ENCODE results near the gene TSPAN7.

TSPAN7 gene

DNA sequence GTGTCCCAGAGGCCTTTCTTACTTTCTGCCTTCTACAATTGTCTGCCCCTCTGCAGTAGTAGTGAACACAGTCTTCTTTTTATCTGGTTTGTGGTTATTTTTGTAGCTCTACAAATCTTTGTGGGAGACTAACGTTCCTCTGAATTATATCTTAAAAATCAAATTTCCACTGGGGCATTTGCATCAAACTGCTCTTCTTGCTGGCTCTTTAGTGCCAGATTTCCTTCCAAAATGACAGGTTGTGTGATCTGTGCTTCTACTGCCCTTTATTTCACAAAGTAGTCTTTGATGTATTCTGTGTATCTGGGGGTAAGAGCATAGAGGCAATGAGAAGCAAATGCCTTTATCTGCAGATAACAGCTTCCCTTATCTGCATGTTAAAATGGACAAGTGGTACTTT is 34.5 kb downstream of the TSPAN7 start:
- DNase-seq (ENCODE audit: low spot score), result no peak

GRCh38 chrX:38596939-38597338 is 35.6 kb downstream of the TSPAN7 start:
- no peak for DNase-seq (ENCODE audit: low spot score)

- no peak for DNase-seq (ENCODE audit: low spot score)
Measured at GRCh38 chrX:38599796-38600755, 38.7 kb downstream of the TSPAN7 start.

DNA sequence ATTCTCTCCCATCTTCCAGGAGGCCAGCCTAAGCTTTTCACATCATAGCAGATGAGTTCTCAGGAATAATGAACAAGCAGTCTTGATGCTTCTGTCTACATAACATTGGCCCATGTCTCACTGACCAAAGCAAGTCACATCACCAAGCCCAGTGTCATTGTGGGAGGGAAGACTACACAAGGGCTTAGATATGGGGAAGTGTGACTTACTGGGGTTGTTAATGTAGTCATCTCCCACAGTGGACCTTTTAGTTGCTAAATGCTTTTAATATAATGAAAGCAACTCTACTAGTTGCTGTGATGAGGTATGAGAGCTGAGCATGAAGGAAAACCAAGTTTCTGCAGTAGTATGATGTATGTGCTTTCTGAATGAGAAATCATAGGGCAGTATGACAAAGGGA is 40.5 kb downstream of the TSPAN7 start:
- no peak for DNase-seq (ENCODE audit: low spot score)

DNA sequence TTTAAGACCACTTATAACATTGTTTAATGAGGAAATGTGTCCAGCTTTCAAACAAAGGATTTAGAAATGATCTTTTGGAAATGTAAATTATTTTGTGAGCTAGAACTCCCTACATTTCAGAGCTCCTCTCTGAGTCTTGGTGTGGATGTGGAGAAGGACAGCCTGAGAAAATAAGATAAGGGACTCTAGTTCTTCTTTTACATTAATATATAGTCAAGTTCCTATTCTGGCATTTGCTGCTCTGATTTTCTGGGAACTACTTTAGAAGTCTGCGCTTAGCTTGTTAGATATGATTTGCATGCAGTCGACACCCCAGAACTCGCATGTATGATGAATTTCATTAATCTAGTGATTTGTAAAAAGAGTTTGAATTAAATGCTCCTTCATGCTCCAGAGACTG is 45.5 kb downstream of the TSPAN7 start:
- DNase-seq (ENCODE audit: low spot score), result no peak

GRCh38 chrX:38607976-38608375 is 46.6 kb downstream of the TSPAN7 start:
- DNase-seq (ENCODE audit: low spot score), result no peak

GRCh38 chrX:38610849-38611248 is 49.5 kb downstream of the TSPAN7 start:
- DNase-seq (ENCODE audit: low spot score), result no peak

- DNase-seq (ENCODE audit: low spot score), result no peak
Measured at GRCh38 chrX:38612281-38612680, 50.9 kb downstream of the TSPAN7 start.

GRCh38 chrX:38614485-38614884 is 53.1 kb downstream of the TSPAN7 start:
- DNase-seq (ENCODE audit: low spot score), result no peak

DNA sequence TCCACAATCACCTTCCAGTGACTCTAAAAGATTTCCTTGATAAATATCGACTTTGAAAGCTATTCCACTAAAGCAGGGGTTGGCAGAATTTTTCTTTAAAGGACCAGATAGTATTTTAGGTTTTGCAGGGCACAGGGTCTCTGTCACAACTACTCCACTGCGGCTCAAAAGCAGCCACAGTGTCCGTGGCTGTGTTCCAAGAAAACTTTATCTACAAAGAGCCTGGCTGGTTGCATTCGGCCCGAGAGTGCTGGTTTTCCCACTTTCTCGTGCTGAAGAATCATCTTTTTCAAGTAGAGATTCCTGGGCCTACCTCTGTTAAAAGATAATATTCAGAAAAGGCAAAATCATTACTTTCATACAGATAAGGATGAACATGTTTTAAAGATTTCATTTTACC is 55.6 kb downstream of the TSPAN7 start:
- DNase-seq (ENCODE audit: low spot score), result no peak

- peak; percentile 6 for DNase-seq (ENCODE audit: low spot score)
Measured at GRCh38 chrX:38618180-38618579, 56.8 kb downstream of the TSPAN7 start.

DNA sequence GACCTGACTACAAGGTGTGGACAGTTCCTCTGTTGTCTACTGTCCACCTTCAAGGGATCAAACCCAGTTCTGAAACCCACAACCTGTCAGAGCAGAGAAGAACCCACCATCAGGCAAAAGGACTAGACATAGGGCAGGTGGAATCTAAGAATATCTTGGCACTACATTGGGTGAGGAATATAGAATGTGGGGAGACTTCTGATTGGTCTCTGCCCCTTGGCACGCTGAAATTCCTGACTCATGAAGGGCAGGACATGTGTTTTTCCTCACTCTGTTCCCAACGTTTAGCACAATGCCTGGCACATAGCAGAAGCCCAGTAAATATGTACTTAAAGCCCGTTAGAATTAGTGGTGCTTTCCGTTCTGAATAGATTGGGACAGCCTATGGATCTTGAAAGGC is 59.3 kb downstream of the TSPAN7 start:
- no peak for DNase-seq (ENCODE audit: low spot score)

GRCh38 chrX:38626296-38626695 is 65.0 kb downstream of the TSPAN7 start:
- no peak for DNase-seq (ENCODE audit: low spot score)

GRCh38 chrX:38627683-38628082 is 66.3 kb downstream of the TSPAN7 start:
- DNase-seq (ENCODE audit: low spot score), result peak; percentile 64

DNA sequence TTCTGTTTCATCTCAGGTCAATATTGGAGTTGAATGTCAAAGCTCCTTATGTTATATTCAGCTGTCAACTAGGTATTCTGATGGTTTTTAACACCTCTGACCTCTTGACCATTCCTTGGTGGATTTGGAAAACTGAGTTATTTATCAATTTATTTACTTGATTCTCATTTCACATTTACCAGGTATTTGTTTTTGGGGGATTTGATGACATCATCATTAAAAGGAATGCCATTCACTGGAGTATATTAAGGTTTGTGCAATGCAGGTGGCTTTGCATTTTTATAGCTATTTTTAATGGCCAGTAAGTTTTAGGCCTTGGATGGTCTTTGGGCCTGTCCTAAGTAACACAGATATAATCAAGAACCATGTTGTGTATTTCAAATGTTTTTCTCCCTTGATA is 67.2 kb downstream of the TSPAN7 start:
- DNase-seq (ENCODE audit: low spot score), result no peak

DNA sequence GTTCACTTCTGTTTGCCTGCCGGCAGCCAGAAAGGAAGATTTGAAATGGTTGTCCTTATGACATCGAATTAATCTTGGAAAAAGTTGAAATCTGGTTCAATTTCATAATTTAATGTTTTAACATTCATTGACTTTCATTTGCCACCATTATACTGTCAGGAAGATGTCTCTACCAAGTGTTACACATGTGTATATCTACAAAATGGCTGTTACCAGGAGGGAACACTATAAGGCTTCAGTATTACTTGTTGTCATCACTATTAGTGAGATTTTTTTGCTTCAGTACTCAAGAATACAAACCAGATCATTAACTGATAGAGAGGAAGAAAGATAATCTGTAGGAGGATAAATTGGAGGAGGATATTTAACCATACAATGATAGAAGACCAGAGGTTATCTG is 71.2 kb downstream of the TSPAN7 start:
- DNase-seq (ENCODE audit: low spot score), result no peak

GRCh38 chrX:38634665-38635064 is 73.3 kb downstream of the TSPAN7 start:
- no peak for DNase-seq (ENCODE audit: low spot score)

DNA sequence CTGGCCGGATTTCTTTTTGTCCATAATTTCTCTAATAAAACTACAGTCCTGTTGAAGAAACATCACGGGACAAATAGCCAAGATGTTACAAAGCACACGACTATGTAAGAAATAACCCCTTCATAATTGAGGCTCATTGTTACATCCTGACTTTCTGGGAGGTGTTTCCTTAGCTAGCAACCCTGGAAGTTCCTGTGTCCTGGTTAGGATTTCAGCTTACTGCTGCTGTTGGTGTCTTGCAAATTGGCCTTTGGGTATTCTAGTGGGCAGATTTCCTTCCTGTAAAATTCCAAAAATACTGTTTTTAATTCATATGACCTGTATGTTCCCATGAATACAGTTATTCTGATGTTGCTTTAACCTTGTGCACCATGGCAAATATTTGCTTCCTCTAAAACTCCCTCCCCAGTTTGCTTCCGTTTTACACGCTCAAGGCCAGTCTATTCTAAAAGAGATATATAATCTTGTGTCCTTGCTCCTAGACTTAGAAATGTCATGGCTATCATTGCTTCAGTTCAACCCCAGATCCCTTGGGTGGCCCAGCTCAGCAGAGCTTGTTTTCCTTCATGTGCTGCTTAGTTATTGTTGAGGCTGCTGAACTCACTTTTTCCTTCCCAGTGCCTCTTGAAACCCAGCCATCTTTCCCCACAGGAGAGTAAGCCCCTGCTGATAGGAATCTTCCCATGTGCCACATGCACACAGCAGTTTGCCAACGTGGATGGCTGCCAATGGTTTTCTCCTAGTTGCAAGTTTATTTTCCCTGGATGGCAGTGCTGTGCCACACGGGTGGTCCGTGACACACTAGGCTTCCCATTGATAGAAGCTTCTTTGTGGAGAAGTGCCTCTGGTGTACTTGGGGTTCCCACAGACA is 75.8 kb downstream of the TSPAN7 start:
- no peak for DNase-seq (ENCODE audit: low spot score)

DNA sequence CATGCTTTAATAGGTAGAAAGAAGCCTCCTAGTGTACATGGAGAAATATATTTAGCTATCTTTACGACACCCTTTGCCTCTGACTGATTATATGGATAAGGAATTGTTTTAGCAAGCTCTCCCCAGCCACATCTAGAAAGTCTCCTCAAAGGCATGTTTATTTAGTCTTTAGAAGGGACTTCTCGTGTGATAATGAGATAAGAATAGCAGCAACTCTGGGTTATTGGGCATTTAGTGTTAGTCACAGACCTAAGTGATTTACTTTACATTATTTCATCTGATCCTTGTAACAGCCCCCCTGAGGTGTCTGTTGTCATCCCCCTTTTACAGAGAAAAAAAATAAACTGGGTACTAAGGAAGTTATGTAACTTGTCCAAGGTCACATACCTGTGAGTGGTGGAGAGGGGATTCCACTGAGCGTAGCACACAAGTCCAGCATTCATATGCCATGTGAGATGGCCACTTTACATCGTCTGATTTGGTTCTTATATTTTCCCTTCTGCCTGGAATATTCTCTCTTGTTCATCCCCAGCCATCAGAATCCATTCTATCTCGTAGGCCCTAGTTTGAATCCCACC is 77.7 kb downstream of the TSPAN7 start:
- no peak for DNase-seq (ENCODE audit: low spot score)

- DNase-seq (ENCODE audit: low spot score), result no peak
Measured at GRCh38 chrX:38639730-38640129, 78.4 kb downstream of the TSPAN7 start.

GRCh38 chrX:38641197-38641596 is 79.9 kb downstream of the TSPAN7 start:
- DNase-seq (ENCODE audit: low spot score), result no peak

DNA sequence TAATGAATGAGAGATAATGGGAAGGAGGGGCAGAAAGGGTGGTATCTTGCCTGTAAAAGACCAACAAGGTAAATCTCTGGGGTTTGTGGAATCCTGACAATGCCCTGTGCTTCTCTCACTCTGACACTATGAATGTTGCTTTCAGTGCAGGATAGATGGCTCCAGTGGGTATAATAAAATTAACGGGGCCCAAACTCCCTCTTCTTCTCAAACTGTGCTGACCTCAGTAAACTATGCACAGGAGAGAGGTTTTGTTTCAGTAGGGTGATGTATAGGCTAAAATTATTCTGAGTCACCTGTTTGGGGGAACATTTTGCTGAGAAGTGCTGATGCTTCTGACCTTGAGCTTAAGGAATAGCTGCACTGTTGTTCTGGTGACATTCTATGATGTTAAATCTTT is 82.6 kb downstream of the TSPAN7 start:
- no peak for DNase-seq (ENCODE audit: low spot score)

- no peak for DNase-seq (ENCODE audit: low spot score)
Measured at GRCh38 chrX:38646129-38646528, 84.8 kb downstream of the TSPAN7 start.

Measured in NAMALWA (cell line).